Measurements from ENCODE around the gene COQ10B. TPM values are rescaled to one million over a fixed set of nuclear protein-coding genes. Genes with fewer than 3 reads are reported as not detected.

Gene COQ10B
- total RNA-seq, 1 donor from 2014 or later: 33.9 TPM

- Mint-ChIP-seq H3K4me3 (ENCODE audit: unreplicated experiment) (peak overlapping the region; percentile 90), H3K36me3 (ENCODE audit: low read depth) (no peaks in the 10 kb centered on the region), H3K27ac (ENCODE audit: unreplicated experiment) (peak overlapping the region; percentile 99), H3K4me1 (ENCODE audit: low read depth) (peaks cover 28% of the 10 kb centered on the region), H3K27me3 (ENCODE audit: low read depth) (no peaks in the 10 kb centered on the region), H3K9me3 (ENCODE audit: low read depth) (no peaks in the 10 kb centered on the region)
- TF ChIP-seq CTCF (IDR thresholded peaks at IDR 0.05): no peak
- DNase-seq (ENCODE audit: low spot score): no peak
Observed at GRCh38 chr2:197452754-197453122, 614 bp upstream of the COQ10B start.

DNA sequence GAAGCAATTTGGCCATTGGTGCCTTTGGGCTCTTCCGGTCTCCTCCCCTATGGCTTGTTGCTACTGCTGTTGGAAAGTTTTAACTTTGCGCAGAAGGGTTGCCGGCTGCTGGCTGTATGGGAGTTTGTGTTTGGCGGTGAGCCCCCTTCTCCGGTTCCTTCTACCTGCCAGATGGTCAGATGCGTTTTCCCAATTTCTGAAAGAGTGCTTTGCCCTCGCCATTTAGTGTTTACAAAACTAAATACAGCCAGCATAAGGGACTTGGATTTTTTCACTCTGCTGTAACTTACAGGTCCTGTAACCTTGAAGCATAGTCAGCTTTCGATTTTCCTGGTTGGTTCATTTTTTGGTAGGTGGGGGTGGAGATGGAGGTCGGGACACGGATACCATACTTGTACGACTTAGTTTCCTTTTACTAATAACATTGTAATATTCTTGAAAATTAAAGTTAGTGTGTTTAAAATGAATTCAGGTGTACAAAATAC is 604 bp downstream of the COQ10B start:
- Mint-ChIP-seq H3K4me1 (ENCODE audit: low read depth) (peaks cover 37% of the 10 kb centered on the region), H3K27ac (ENCODE audit: unreplicated experiment) (peak overlapping the region; percentile 99), H3K36me3 (ENCODE audit: low read depth) (no peaks in the 10 kb centered on the region), H3K27me3 (ENCODE audit: low read depth) (no peaks in the 10 kb centered on the region), H3K4me3 (ENCODE audit: unreplicated experiment) (peak overlapping the region; percentile 90), H3K9me3 (ENCODE audit: low read depth) (no peaks in the 10 kb centered on the region)
- no peak for TF ChIP-seq CTCF (IDR thresholded peaks at IDR 0.05)
- no peak for DNase-seq (ENCODE audit: low spot score)

GRCh38 chr2:197454923-197455322 is 1.6 kb downstream of the COQ10B start:
- Mint-ChIP-seq H3K4me1 (ENCODE audit: low read depth) (peaks cover 47% of the 10 kb centered on the region), H3K9me3 (ENCODE audit: low read depth) (no peaks in the 10 kb centered on the region), H3K27ac (ENCODE audit: unreplicated experiment) (peak overlapping the region; percentile 99), H3K36me3 (ENCODE audit: low read depth) (peaks cover 2% of the 10 kb centered on the region), H3K4me3 (ENCODE audit: unreplicated experiment) (peak overlapping the region; percentile 90), H3K27me3 (ENCODE audit: low read depth) (no peaks in the 10 kb centered on the region)
- no peak for DNase-seq (ENCODE audit: low spot score)
- no peak for TF ChIP-seq CTCF (IDR thresholded peaks at IDR 0.05)

GRCh38 chr2:197455428-197455827 is 2.1 kb downstream of the COQ10B start:
- TF ChIP-seq CTCF (IDR thresholded peaks at IDR 0.05): no peak
- peaks cover 47% of the 10 kb centered on the region for H3K4me1 Mint-ChIP-seq (ENCODE audit: low read depth)
- no peaks in the 10 kb centered on the region for H3K9me3 Mint-ChIP-seq (ENCODE audit: low read depth)
- H3K36me3 Mint-ChIP-seq (ENCODE audit: low read depth): peaks cover 3% of the 10 kb centered on the region
- no peak for DNase-seq (ENCODE audit: low spot score)
- H3K27me3 Mint-ChIP-seq (ENCODE audit: low read depth): no peaks in the 10 kb centered on the region
- H3K27ac Mint-ChIP-seq (ENCODE audit: unreplicated experiment): peak overlapping the region; percentile 24
- H3K4me3 Mint-ChIP-seq (ENCODE audit: unreplicated experiment): no peak overlapping the region

- no peak overlapping the region for H3K4me3 Mint-ChIP-seq (ENCODE audit: unreplicated experiment)
- H3K4me1 Mint-ChIP-seq (ENCODE audit: low read depth): peaks cover 35% of the 10 kb centered on the region
- no peak overlapping the region for H3K27ac Mint-ChIP-seq (ENCODE audit: unreplicated experiment)
- peaks cover 10% of the 10 kb centered on the region for H3K36me3 Mint-ChIP-seq (ENCODE audit: low read depth)
- TF ChIP-seq CTCF (IDR thresholded peaks at IDR 0.05): no peak
- no peak for DNase-seq (ENCODE audit: low spot score)
- no peaks in the 10 kb centered on the region for H3K9me3 Mint-ChIP-seq (ENCODE audit: low read depth)
- no peaks in the 10 kb centered on the region for H3K27me3 Mint-ChIP-seq (ENCODE audit: low read depth)
Observed at GRCh38 chr2:197460649-197461048, 7.3 kb downstream of the COQ10B start.
